Kasumi-1 (cell line): ENCODE results near the gene SCP2.

Source experiments
- DNase-seq, 2 experiments: peaks; one replicate each; lab custom pipeline; 2025; lab: John Stamatoyannopoulos, UW

The SCP2 gene

DNA sequence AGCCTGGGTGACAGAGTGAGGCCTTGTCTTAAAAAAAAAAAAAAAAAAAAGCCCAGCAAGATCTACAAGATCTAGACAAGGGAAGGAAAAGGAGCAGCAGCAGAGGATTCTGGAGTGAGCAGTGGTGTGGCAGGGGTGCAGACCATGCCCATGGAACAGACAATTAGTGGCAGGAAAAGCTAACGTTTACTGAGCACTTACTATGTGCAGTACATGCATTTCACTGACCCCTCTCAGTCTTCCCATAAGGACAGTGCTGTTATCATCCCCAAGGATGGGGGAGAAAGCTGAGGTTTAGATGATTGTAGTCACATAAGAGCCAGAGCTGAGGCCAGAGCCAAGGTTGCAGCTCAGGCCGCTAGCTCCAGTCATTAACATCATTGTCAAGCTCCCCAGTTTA, 140.8 kb downstream of the SCP2 start:
- no peak for DNase-seq

- DNase-seq, result no peak
Observed at GRCh38 chr1:53068314-53069099, 141.4 kb downstream of the SCP2 start.

- no peak for DNase-seq
Observed at GRCh38 chr1:53069265-53069662, 142.2 kb downstream of the SCP2 start.

DNA sequence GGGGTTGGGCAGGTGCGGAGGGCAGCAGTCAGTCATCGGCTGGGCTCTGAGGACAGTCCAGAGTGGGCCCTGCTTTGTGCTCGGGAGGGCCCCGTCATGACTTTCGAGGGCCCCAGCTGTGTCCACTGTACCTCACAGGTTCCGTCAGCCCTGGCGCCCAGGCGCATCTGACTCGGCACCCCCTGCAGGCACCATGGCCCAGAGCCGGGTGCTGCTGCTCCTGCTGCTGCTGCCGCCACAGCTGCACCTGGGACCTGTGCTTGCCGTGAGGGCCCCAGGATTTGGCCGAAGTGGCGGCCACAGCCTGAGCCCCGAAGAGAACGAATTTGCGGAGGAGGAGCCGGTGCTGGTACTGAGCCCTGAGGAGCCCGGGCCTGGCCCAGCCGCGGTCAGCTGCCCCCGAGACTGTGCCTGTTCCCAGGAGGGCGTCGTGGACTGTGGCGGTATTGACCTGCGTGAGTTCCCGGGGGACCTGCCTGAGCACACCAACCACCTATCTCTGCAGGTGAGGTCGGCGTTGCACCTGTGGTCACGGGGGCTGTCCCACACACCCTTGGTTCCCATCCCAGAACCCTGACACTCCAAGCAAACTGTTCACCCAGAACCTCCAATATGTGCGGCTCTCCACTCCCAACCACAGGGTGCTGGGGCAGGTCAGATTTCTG, 142.7 kb downstream of the SCP2 start:
- DNase-seq, result no peak

GRCh38 chr1:53070621-53071020, 143.5 kb downstream of the SCP2 start:
- no peak for DNase-seq

DNA sequence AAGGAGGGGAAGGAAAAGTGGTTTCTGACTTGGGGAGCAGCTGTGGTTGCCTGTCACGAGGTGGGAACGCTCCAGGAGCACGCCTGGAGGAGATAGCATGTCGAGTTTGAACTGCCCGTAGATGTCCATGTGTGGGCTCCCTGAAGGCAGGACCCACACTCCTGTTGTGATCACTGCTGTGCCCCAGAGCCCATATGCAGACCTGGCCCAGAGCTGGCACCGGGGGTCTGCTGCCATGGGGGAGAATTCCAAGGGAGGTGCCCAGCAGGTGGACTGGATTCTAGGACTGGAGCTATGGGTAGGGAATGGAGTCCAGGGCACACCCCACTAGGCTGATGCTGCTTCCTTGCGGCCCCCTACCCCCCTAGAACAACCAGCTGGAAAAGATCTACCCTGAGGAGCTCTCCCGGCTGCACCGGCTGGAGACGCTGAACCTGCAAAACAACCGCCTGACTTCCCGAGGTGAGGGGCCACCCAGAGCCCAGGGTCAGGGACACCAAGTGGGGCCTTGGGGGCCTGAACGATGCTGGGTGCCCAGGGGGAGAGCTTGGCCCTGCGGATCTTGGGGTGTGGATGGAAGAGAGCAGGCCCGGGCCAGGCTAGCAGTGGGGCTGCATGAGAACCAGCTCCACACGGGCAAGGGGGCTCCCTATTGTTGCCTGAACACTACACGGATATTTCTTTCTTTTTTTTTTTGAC, 144.2 kb downstream of the SCP2 start:
- no peak for DNase-seq

DNA sequence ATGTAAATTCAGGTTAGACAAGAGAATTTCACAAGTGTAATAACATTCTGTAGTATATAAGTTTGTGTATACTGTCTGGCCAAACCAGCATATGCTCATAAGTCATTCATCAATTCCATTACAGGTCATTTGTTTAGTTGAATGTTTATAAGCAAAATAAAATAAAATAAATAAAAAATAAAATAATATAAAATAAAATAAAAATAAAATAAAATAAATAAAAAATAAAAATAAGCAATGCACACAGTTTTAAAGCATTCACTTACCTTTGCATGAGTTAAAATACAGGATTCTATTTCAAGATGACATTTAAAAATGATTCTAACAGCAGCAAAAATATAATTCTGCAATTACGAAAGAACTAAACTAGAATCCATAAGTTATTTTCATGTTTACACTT, 144.8 kb downstream of the SCP2 start:
- DNase-seq, result no peak

- no peak for DNase-seq
Observed at GRCh38 chr1:53073287-53073686, 146.2 kb downstream of the SCP2 start.

GRCh38 chr1:53073868-53074311, 146.8 kb downstream of the SCP2 start:
- no peak for DNase-seq

GRCh38 chr1:53074313-53075154, 147.5 kb downstream of the SCP2 start:
- no peak for DNase-seq

- DNase-seq, result no peak
Observed at GRCh38 chr1:53075206-53075605, 148.1 kb downstream of the SCP2 start.

GRCh38 chr1:53075761-53076163, 148.7 kb downstream of the SCP2 start:
- no peak for DNase-seq

GRCh38 chr1:53076165-53076564, 149.1 kb downstream of the SCP2 start:
- no peak for DNase-seq

- no peak for DNase-seq
Observed at GRCh38 chr1:53076721-53077598, 149.9 kb downstream of the SCP2 start.

GRCh38 chr1:53077599-53077965, 150.5 kb downstream of the SCP2 start:
- no peak for DNase-seq

GRCh38 chr1:53078333-53079101, 151.4 kb downstream of the SCP2 start:
- DNase-seq, result no peak

- DNase-seq, result no peak
Observed at GRCh38 chr1:53079251-53079650, 152.2 kb downstream of the SCP2 start.

DNA sequence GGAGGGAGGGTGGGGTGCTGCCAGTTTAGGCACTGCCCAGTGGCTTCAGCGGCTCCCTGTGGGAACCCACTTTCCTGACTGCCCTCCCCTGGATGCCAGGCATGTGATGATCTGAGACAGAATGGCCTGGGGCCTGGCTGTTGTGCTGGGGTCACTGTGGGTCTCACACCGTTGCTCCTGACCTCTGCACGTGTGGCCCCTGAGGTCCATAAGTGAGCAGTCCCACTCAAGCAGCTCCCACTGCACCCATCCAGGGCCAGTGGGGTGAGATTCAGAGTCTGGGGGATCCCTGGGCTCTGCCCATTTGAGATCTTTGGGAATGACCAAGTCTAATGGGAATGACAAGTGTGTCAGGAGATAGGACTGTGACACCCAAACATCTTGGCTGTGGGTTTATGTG, 153.0 kb downstream of the SCP2 start:
- no peak for DNase-seq

- DNase-seq, result no peak
Observed at GRCh38 chr1:53080769-53081168, 153.7 kb downstream of the SCP2 start.

GRCh38 chr1:53081384-53082066, 154.4 kb downstream of the SCP2 start:
- DNase-seq, result no peak
